Brain microvascular endothelial cell (primary cell): ENCODE results near the gene ARL4C.

Source experiments
- DNase-seq: peaks from one replicate; pipeline ENCODE4 v3.0.0-alpha.2; 2020
- H3K27ac ChIP-seq: fragments of 250-450 bp; sonication (Bioruptor Pico); 2 replicates; pipeline ENCODE4 v1.5.1; 2020; ENCODE audit warnings: mild to moderate bottlenecking, moderate library complexity
- H3K27me3 ChIP-seq: fragments of 250-450 bp; sonication (Bioruptor Pico); replicated peaks from 2 replicates; pipeline ENCODE4 v1.5.1; 2020; ENCODE audit warnings: mild to moderate bottlenecking
- H3K36me3 ChIP-seq: fragments of 250-450 bp; sonication (Bioruptor Pico); replicated peaks from 2 replicates; pipeline ENCODE4 v1.5.1; 2020; ENCODE audit warnings: mild to moderate bottlenecking
- H3K4me3 ChIP-seq: 2 replicates; pipeline ENCODE4 v1.5.1; 2011; ENCODE audit warnings: low read depth, mild to moderate bottlenecking, control low read depth, low read length, moderate library complexity
- in situ Hi-C: cut with HindIII; loops from 2 replicates; pipeline ENCODE4 v1.10.0; 2017; ENCODE audit warnings: low sequenced_read_pairs, low pct_ligation_motif_present
- TF ChIP-seq, protein P1 (sequence below): IDR thresholded peaks from 2 replicates; pipeline ENCODE4 v1.5.1; 2011; ENCODE audit warnings: low read depth, mild to moderate bottlenecking, moderate library complexity, low read length, control low read depth, inconsistent platforms; ENCODE audit errors: missing control alignments

The ARL4C gene

DNA sequence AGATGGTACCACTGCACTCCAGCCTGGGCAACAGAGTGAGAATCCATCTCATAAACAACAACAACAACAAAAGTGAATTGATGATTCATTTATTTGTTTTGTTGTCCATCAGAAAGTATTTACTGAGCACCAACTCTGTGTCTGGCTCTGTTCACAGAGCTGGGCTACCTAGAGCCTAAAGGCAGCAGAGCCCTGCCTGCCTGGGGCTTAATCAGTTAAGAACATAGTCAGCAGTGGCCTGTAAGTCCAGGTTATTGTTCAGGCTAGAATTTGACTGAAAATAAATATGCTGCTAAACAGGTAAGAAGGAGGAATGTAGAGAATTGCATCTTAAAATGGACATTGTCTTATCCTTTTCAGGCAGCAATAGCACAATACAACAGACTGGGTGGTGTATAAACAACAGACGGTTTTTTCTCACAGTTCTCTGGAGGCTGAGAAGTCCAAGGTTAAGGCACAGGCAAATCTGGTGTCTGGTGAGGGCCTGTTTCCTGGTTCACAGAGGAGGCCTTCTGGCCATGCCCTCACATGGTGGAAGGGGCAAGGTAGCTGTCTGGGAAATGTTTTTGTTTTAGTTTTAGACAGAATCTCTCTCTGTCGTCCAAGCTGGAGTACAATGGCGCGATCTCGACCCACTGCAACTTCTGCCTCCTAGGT lies 22.2 kb upstream of the ARL4C start:
- TF ChIP-seq, protein P1, sequence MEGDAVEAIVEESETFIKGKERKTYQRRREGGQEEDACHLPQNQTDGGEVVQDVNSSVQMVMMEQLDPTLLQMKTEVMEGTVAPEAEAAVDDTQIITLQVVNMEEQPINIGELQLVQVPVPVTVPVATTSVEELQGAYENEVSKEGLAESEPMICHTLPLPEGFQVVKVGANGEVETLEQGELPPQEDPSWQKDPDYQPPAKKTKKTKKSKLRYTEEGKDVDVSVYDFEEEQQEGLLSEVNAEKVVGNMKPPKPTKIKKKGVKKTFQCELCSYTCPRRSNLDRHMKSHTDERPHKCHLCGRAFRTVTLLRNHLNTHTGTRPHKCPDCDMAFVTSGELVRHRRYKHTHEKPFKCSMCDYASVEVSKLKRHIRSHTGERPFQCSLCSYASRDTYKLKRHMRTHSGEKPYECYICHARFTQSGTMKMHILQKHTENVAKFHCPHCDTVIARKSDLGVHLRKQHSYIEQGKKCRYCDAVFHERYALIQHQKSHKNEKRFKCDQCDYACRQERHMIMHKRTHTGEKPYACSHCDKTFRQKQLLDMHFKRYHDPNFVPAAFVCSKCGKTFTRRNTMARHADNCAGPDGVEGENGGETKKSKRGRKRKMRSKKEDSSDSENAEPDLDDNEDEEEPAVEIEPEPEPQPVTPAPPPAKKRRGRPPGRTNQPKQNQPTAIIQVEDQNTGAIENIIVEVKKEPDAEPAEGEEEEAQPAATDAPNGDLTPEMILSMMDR, result no peak
- no peaks in the 10 kb centered on the region for H3K36me3 ChIP-seq
- H3K27ac ChIP-seq, result no peak overlapping the region
- H3K4me3 ChIP-seq, result no peak overlapping the region
- H3K27me3 ChIP-seq, result no peaks in the 10 kb centered on the region
- no peak for DNase-seq
- in situ Hi-C loops, result loop anchor here (25.0 kb wide), 1 partner anchor 382 kb away; no protein-coding TSS in a partner anchor

DNA sequence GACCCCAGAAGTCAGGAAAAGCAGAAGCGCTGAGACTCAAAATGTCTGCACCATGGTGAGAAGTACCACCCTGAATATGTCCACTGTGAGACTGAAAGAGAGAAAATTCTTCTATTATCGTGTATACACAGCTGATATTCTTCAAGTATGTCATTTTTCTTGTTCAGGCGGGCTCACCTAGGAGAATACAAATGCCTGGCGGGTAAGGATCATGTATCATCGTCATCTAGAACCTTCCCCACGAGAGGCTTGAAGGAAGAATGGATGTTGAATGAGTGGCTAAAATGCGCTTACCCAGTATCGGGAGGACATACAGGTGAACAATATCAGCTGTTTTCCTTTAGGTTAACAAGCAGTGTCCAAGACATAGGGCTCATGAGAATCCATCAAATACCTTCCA lies 21.1 kb upstream of the ARL4C start:
- TF ChIP-seq, protein P1, result no peak
- H3K27me3 ChIP-seq, result no peaks in the 10 kb centered on the region
- in situ Hi-C loops, result loop anchor here (25.0 kb wide), 1 partner anchor 381 kb away; no protein-coding TSS in a partner anchor

DNA sequence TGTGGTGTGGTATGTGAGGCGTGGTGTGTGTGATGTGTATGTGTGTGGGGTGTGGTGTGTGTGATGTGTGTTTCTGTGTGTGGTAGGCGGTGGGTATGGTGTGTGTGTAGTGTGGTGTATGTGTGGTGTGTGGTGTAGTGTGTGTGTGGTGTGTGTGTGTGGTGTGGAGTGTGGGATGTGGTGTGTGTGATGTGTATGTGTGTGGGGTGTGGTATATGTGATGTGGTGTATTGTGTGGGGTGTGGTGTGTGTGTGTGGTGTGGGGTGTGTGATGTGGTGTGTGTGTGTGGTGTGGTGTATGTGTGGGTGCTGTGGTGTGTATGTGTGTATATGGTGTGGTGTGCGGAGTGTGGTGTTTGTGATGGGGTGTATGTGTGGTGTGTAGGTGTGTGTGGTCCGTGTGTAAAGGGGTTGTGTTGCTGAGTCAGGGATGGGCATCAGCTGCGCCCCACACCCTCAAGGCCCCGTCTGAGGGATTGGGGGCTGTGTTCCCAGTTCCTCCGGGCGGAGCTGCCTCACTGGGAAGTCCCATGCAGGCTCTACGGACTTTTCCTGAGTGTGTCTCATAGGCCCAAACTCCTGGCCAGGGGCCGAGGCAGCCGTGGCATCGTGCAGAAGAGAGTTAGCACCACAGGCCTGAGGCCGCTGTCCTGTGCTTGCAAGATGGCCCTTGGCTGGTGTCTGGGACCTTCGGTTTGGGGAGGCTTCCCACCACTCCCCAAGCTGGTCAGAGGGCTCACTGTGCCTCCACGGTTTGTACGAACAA lies 18.2 kb upstream of the ARL4C start:
- Histone ChIP-seq H3K4me3 (no peak overlapping the region), H3K27me3 (no peaks in the 10 kb centered on the region), H3K36me3 (no peaks in the 10 kb centered on the region), H3K27ac (no peak overlapping the region)
- TF ChIP-seq, protein P1, result no peak
- in situ Hi-C loops, result loop anchor here (25.0 kb wide), 1 partner anchor 378 kb away; no protein-coding TSS in a partner anchor
- no peak for DNase-seq

More for the DNA sequence above, 21.1 kb upstream of the ARL4C start:
- no peak for DNase-seq
- Histone ChIP-seq H3K36me3 (no peaks in the 10 kb centered on the region), H3K27ac (no peak overlapping the region), H3K4me3 (no peak overlapping the region)

DNA sequence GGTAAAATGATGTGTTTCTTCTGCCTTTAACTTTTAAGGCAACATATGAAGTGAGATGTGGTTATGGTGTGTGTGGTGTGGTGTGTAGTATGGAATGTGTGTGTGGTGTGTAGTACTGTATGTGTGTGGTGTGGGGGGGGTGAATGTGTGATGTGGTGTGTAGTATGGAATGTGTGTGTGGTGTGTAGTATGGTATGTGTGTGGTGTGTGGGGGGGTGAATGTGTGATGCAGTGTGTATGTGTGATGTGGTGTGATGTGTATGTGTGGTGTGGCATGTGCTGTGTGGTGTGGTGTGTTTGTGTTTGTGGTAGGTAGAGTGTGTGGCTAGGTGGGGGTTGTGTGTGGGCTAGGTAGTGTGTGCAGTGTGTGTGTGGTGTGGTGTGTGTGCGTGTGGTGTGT lies 17.2 kb upstream of the ARL4C start:
- in situ Hi-C loops, result loop anchor here (25.0 kb wide), 1 partner anchor 377 kb away; no protein-coding TSS in a partner anchor
- Histone ChIP-seq H3K36me3 (no peaks in the 10 kb centered on the region), H3K27me3 (no peaks in the 10 kb centered on the region), H3K27ac (no peak overlapping the region), H3K4me3 (no peak overlapping the region)
- no peak for DNase-seq
- TF ChIP-seq, protein P1, result no peak

DNA sequence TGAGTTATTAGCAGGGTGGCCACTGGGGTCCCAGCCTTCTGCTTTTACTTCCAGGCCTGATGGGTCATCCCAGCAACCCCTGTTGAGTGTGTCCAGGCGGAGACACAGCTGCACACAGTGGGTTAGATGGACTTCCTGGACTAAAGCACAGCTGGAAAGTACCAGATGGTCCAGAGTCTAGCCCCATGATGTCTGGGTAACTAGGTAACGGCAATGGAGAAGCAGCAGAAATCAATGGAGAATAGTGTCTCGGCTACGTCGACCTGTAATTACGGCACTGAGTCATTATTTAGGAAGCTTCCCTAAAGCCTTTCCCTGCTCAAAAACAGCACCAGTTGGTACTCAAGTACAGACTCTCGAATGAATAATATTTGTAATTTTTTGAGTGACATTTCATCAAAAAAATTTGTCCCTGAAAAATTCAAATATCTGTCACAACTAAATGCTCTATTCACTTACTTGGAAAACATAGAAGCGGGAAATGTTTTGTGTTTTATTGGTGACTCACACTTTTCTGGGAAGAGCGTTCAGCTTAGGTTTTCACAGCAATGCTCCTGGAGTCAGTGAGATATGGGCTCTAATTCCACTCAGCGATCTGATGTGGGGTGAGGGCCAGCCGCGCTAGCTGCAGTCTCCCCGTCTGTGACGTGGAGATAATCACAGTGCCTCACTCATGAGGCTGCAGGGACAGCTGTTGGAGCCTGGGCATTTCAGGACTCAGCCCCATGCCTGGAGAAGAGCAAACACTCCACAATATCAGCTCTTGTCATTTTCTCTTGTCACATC lies 16.2 kb upstream of the ARL4C start:
- Histone ChIP-seq H3K27ac (no peak overlapping the region), H3K27me3 (no peaks in the 10 kb centered on the region), H3K4me3 (no peak overlapping the region), H3K36me3 (no peaks in the 10 kb centered on the region)
- TF ChIP-seq, protein P1, result no peak
- in situ Hi-C loops, result loop anchor here (25.0 kb wide), 1 partner anchor 376 kb away; no protein-coding TSS in a partner anchor
- peak; percentile 41 for DNase-seq
